Activated CD4-positive, alpha-beta T cell treated with anti-CD3 and anti-CD28 coated beads for 36 hours (primary cell): ENCODE data around the gene SLC25A29. TPM values are rescaled to one million over a fixed set of nuclear protein-coding genes. Genes with fewer than 3 reads are reported as not detected.
"Not testable (repeated sequence)": the region's sequence is repeated elsewhere in the genome, so short reads cannot be mapped to it uniquely, and the experiment has no call there.

ENCODE experiments used
- ATAC-seq: fragments of 200-7000 bp; cut with Tn5 transposase; one replicate; pipeline ENCODE4 v1.10.0; 2021; ENCODE audit warnings: mild to moderate bottlenecking, moderate library complexity
- CTCF ChIA-PET: fragments of 350-600 bp; sonication (Branson Sonifier 250); formaldehyde crosslinking; loops from one replicate; lab custom pipeline; 2021; ENCODE audit warnings: antibody characterized with exemption; lab: Charles Lee
- POLR2A ChIA-PET: fragments of 350-600 bp; sonication (Branson Sonifier 250); formaldehyde crosslinking; loops from one replicate; lab custom pipeline; 2021; ENCODE audit warnings: antibody characterized with exemption, inconsistent platforms; lab: Charles Lee
- DNase-seq: peaks from one replicate; pipeline ENCODE4 v3.0.0-alpha.2; 2020
- H3K27ac Mint-ChIP-seq: one replicate; pipeline ENCODE4 v1.8.0; 2021; ENCODE audit warnings: mixed read lengths
- H3K27me3 Mint-ChIP-seq: one replicate; pipeline ENCODE4 v1.8.0; 2021; ENCODE audit warnings: mixed read lengths
- H3K36me3 Mint-ChIP-seq: one replicate; pipeline ENCODE4 v1.8.0; 2021; ENCODE audit warnings: low read depth, mixed read lengths
- H3K4me1 Mint-ChIP-seq: one replicate; pipeline ENCODE4 v1.8.0; 2021; ENCODE audit warnings: mixed read lengths
- H3K4me3 Mint-ChIP-seq: one replicate; pipeline ENCODE4 v1.8.0; 2021; ENCODE audit warnings: mild to moderate bottlenecking, moderate library complexity, mixed read lengths
- H3K9me3 Mint-ChIP-seq: one replicate; pipeline ENCODE4 v1.8.0; 2021; ENCODE audit warnings: low read depth, mixed read lengths
- intact Hi-C, 2 experiments: fragments of 100-400 bp; cut with DNase I in 1 of 2; cut with micrococcal nuclease in 1 of 2; formaldehyde crosslinking; loops; one replicate each; pipeline versions ENCODE4 v1.14.2 to v1.15.1; 2022 to 2024; cut with DNase I, micrococcal nuclease
- total RNA-seq, 2 experiments: library from RNA; stranded (reverse); gene quantifications; one replicate each; pipeline ENCODE4 v1.2.3, GENCODE V29; 2021

SLC25A29 gene
- total RNA-seq, 2 experiments from 2014 or later = 5.4 to 5.8 TPM

DNA sequence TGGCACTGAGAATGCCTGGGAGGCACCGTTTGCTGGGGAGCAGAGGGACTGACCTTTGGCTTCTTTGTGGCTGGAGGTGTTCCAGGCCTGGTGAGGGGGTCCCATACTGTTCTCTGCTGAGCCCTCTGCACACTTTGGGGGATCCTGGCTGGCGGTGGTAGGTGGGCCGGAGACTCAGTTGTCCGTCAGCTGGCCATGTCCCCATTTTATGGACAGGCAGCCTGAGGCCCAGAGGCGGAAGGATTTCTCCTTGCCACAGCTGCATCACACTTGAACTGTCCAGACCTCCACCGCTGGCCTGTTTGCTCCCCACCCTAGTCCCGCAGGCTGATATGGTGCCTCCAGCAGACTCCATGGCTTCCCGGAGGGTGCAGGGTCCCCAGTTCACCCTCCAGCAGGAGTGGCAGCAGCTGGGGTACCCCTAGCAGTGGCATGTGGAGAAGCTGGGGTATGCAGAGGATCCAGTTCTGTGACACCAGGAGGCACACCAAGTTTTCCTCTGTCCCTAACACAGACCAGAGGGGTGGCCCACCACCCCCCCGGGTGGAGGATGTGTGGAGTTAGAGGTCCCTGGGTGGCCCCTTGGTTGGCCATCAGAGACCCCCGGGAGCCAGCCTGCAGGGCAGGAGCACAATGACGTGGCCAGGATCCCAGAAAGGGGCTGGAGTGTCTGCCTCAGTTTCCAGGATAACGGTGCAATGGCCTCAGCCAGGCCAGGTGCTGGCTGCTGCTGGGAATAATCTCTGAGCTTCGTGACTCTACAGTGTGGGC lies 14.8 kb downstream of the SLC25A29 start:
- no peak overlapping the region for H3K27ac Mint-ChIP-seq
- no peaks in the 10 kb centered on the region for H3K4me1 Mint-ChIP-seq
- DNase-seq = no peak
- ATAC-seq = no peak
- intact Hi-C loops = no loop called here
- POLR2A ChIA-PET = no interaction called here
- no peak overlapping the region for H3K4me3 Mint-ChIP-seq
- CTCF ChIA-PET = interaction anchor here (0.6 kb wide), 1 partner anchor 1055 kb away, joined by 3 read pairs; no protein-coding TSS in a partner anchor
- H3K36me3 Mint-ChIP-seq = no peaks in the 10 kb centered on the region
- no peaks in the 10 kb centered on the region for H3K27me3 Mint-ChIP-seq
- no peaks in the 10 kb centered on the region for H3K9me3 Mint-ChIP-seq

DNA sequence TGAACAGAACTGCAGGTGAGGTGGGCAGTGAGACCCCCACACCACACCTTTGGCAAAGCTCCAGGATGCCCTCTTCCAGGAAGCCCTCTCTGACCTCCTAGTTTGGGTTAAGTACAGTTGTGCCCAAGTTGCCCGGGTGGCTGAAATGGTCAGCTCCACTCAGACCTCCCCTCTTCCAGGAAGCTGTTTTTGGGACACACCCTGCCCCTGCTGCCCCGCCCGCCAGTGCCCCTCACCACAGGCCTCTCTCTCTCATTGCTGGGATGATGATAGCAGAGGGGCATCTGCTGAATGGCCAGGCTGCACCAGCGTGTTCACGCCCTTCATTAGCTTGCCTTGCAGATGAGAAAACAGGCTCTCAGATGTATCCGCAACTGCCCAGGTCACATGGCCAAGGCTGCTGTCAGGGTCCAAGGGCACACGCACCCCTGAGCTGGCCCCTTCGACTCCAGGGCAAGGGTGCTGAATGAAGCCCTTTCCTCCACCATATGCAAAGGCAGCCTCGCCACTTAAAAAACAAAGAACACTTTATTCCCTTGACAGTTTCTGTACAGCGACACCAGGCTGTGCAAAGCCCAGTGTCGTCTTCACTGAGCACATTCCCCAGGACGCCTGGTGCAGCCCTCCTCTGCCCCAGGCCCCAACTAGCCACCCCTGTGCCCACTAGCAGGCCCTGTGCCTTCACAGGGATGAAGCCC lies 15.5 kb downstream of the SLC25A29 start:
- peaks cover 4% of the 10 kb centered on the region for H3K4me1 Mint-ChIP-seq
- DNase-seq (no peak), ATAC-seq (no peak)
- H3K27me3 Mint-ChIP-seq = no peaks in the 10 kb centered on the region
- H3K36me3 Mint-ChIP-seq = no peaks in the 10 kb centered on the region
- CTCF ChIA-PET = interaction anchor here (0.6 to 1.0 kb wide), 3 partner anchors 9 to 681 kb away, joined by 3 to 4 read pairs (median 3); no protein-coding TSS in a partner anchor
- intact Hi-C loops = no loop called here
- H3K9me3 Mint-ChIP-seq = no peaks in the 10 kb centered on the region
- no peak overlapping the region for H3K27ac Mint-ChIP-seq
- no peak overlapping the region for H3K4me3 Mint-ChIP-seq
- POLR2A ChIA-PET = no interaction called here

DNA sequence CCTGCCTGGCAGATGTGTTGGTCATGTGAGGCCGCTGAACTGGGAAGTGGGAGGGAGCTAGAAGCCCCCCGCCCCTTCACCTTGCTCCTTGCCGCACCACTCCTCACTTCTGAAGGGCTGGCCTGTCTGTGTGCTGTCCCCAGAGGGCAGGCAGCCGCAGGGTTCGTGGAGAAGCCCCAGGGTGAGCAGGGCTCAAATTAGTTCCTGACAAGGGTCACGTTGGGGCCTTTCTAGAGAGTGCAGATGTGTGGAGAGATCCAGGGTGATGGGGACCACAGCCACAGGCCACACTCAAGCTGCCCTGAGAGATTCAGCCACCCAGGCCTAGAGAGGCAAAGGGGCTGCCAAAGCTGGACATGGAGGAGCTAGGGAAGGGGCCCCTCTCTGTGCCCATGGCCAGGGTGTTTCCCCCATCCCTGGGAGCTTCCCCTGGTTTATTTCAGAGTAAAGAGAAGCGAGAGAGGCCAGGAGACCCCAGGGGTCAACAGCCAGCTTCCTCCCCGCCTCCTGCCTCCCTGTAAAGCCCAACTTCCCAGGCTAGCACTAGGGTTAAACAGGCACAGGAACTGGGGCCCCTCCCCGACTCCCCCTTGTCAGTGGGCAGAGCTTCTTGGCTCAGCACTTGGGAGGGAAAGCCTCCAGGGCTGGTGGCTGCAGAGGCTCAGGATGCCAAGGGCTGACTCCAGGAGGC lies 16.2 kb downstream of the SLC25A29 start:
- Mint-ChIP-seq H3K4me1 (peaks cover 4% of the 10 kb centered on the region), H3K27me3 (no peaks in the 10 kb centered on the region), H3K27ac (no peak overlapping the region), H3K4me3 (no peak overlapping the region), H3K36me3 (no peaks in the 10 kb centered on the region), H3K9me3 (no peaks in the 10 kb centered on the region)
- CTCF ChIA-PET = interaction anchor here (0.6 to 1.0 kb wide), 5 partner anchors 8 to 680 kb away, joined by 3 to 5 read pairs (median 4); no protein-coding TSS in a partner anchor
- ATAC-seq (no peak), DNase-seq (no peak)
- POLR2A ChIA-PET = no interaction called here
- intact Hi-C loops = loop anchor here in 1 of 2 experiments (10.0 kb wide), 1 partner anchor 355 kb away; no protein-coding TSS in a partner anchor

DNA sequence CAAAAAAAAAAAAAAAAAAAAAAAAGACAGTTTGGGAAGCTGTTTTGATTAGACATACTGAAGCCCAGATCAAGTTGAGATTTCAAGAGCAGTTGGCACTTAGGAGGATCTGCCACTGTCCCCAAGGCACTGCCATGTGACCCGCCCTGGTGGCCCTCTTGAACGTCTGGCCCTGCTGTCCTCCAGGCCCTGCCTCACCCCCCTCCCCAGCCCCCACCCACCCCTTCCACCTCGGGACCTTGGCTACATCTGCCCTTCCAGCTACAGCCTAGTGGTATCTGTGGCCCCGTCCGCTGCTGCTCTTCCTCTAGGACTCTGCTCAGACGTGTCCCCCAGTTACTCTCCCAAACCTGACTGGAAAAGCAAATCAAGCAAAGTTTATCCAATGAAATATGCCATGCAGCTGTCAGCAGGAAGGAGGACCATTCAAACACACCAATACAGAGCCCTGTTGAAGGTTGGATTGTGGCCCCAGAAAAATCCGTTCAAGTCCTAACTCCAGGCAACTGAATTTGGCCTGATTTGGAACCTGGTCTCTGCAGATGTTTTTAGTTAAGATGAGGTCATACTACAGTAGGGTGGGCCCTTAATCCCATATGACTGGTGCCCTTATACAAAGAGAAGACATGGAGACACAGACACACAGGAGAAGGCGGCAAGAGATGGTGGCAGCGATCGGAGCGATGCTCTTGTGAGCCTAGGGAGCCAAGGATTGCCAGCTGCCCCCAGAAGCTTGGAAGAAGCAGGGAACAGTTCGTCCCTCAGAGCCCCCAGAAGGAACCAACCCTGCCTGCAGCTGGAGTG lies 17.7 kb downstream of the SLC25A29 start:
- Mint-ChIP-seq H3K27ac (no peak overlapping the region), H3K4me1 (peaks cover 7% of the 10 kb centered on the region), H3K4me3 (no peak overlapping the region), H3K36me3 (no peaks in the 10 kb centered on the region), H3K27me3 (no peaks in the 10 kb centered on the region), H3K9me3 (no peaks in the 10 kb centered on the region)
- CTCF ChIA-PET = interaction anchor here (0.6 kb wide), 1 partner anchor 80 kb away, joined by 3 read pairs; no protein-coding TSS in a partner anchor
- POLR2A ChIA-PET = no interaction called here
- ATAC-seq (no peak), DNase-seq (no peak)
- intact Hi-C loops = loop anchor here in 1 of 2 experiments (10.0 kb wide), 1 partner anchor 356 kb away; no protein-coding TSS in a partner anchor

DNA sequence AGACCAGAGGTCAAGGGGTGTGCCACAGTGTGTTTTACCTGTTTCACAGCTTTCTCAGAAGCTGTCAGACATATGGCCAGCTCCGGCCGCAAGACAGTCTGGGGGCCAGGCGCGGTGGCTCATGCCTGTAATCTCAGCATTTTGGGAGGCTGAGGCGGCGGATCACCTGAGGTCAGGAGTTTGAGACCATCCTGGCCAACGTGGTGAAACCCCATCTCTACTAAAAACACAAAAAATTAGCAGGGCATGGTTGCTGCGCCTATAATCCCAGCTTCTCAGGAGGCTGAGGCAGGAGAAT lies 18.3 kb downstream of the SLC25A29 start:
- not testable (repeated sequence) for ATAC-seq, H3K4me3 Mint-ChIP-seq, H3K36me3 Mint-ChIP-seq, DNase-seq, H3K27ac Mint-ChIP-seq, H3K9me3 Mint-ChIP-seq, H3K27me3 Mint-ChIP-seq, H3K4me1 Mint-ChIP-seq
- POLR2A ChIA-PET = interaction anchor here (0.6 kb wide), 1 partner anchor 89 kb away, joined by 4 read pairs; no protein-coding TSS in a partner anchor
- CTCF ChIA-PET = interaction anchor here (0.5 to 0.6 kb wide), 2 partner anchors 81 to 92 kb away, joined by 3 read pairs; no protein-coding TSS in a partner anchor
- intact Hi-C loops = loop anchor here in 1 of 2 experiments (10.0 kb wide), 1 partner anchor 357 kb away; no protein-coding TSS in a partner anchor

DNA sequence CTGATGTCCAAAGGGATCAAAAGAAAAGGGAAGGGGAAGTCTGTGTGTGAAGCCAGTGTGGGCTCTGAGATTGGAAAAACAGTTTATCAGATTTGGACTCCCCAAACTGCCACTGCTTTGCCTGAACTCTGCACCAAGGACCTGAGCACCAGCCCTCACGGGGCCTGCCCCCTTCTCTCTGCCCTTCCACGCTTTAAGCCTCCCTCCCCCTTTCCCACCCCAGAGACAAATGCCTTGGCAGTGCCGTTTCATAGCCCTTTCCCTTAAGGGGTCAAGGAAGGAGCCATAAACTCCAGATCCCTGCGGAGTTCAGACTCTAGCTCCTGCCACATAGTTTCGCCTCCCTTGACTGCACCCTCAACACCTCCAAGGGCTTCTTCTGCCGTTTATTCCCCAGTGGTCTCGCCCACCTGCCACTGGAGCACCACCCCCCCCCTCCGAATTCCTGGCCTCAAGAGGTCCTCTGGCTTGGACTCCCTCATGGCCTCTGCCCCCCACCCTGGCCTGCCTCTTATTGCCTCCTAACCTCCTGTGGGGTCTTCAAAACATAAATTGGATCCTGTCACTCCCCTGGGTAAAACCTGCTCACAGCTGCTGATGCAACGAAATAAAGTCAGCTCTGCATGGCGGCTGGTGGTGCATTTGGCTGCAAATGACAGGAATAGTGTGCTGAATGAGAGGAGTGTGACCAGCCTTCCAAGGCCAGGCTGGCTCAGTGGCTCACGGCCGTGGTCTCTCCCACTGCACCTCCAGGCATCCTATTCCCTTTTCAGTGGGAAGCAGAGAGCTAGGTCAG lies 18.8 kb downstream of the SLC25A29 start:
- CTCF ChIA-PET = interaction anchor here (0.5 to 0.6 kb wide), 3 partner anchors 81 to 944 kb away, joined by 3 read pairs; no protein-coding TSS in a partner anchor
- H3K9me3 Mint-ChIP-seq = no peaks in the 10 kb centered on the region
- intact Hi-C loops = loop anchor here in 1 of 2 experiments (10.0 kb wide), 1 partner anchor 357 kb away; no protein-coding TSS in a partner anchor
- DNase-seq (no peak), ATAC-seq (no peak)
- H3K27me3 Mint-ChIP-seq = no peaks in the 10 kb centered on the region
- H3K4me3 Mint-ChIP-seq = no peak overlapping the region
- no peak overlapping the region for H3K27ac Mint-ChIP-seq
- peaks cover 7% of the 10 kb centered on the region for H3K4me1 Mint-ChIP-seq
- POLR2A ChIA-PET = interaction anchor here (0.6 kb wide), 1 partner anchor 89 kb away, joined by 4 read pairs; no protein-coding TSS in a partner anchor
- no peaks in the 10 kb centered on the region for H3K36me3 Mint-ChIP-seq

DNA sequence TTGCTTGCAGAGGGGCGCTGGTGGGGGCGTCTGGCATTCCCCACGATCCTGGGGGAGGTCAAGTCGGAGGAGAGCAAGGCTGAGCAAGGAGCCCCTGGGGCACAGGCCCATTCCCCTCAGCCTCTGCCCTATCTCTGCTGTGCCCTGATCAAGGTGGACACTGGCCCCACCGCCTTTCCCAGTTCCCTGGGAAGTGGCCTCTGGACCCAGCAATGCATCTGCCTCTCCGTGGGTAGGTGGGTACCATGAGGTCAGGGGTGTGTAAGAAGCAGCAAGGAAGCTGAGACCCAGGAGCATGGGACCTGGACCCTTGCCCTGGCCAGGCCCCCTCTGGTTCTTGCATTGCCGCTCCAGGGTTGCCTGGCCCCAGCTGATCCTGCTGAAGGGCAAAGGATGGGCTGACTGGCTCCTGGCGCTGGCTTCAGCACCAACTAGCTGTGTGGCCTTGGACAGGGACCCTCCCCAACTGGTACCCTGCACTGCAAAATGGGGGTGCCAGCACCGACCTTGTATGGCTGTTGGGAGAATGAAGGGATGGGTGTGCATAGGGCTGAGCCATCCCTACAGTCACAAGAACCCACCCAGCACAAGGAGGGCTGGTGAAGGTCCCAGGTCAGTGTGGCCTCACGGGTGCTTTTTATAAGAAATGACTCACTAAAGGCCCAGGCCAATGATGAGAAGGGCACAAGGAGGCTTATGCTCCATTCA lies 19.6 kb downstream of the SLC25A29 start:
- H3K4me1 Mint-ChIP-seq = peaks cover 7% of the 10 kb centered on the region
- H3K27ac Mint-ChIP-seq = no peak overlapping the region
- peak overlapping the region; percentile 68 for H3K4me3 Mint-ChIP-seq
- H3K27me3 Mint-ChIP-seq = no peaks in the 10 kb centered on the region
- ChIA-PET POLR2A (no interaction called here), CTCF (interaction anchor here (0.6 to 1.5 kb wide), 6 partner anchors 9 to 945 kb away, joined by 3 to 11 read pairs (median 4); no protein-coding TSS in a partner anchor)
- intact Hi-C loops = loop anchor here in 1 of 2 experiments (10.0 kb wide), 1 partner anchor 358 kb away; no protein-coding TSS in a partner anchor
- no peaks in the 10 kb centered on the region for H3K9me3 Mint-ChIP-seq
- DNase-seq = no peak
- ATAC-seq = no peak
- no peaks in the 10 kb centered on the region for H3K36me3 Mint-ChIP-seq

DNA sequence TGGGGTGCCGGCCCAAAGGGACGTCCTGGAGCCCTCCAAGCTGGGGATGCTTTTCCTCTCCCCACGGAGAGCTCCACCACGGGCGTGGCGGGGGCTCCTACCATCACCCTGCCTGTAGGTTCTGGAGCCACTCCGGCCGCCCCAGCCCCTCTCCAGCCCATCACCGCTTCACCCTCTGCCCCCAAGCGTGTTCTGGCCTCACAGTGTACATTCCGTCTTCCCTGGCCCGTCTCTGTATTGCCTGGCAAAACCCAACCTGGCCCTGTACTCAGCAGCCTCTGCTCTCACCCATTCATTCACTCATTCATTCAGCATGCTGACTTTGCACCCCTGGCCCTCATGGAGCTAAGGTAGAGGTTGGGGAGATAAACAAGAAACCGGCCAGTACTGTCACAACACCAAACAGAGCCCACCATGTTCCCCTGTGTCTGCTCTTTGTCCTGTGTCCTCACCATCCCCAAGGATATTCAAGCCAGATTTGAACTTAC lies 20.3 kb downstream of the SLC25A29 start:
- Mint-ChIP-seq H3K27ac (peak overlapping the region; percentile 80), H3K27me3 (no peaks in the 10 kb centered on the region), H3K36me3 (no peaks in the 10 kb centered on the region), H3K9me3 (no peaks in the 10 kb centered on the region), H3K4me1 (peaks cover 7% of the 10 kb centered on the region), H3K4me3 (peak overlapping the region; percentile 68)
- ATAC-seq (no peak), DNase-seq (no peak)
- POLR2A ChIA-PET = interaction anchor here (0.7 kb wide), 1 partner anchor 45 kb away, joined by 3 read pairs; no protein-coding TSS in a partner anchor
- CTCF ChIA-PET = interaction anchor here (0.8 to 1.6 kb wide), 9 partner anchors 9 to 313 kb away, joined by 3 to 11 read pairs (median 4); no protein-coding TSS in a partner anchor
- intact Hi-C loops = loop anchor here (1.0 to 10.0 kb wide), 8 partner anchors 20 to 359 kb away; partner anchors contain the start of genes WDR25 (in 2 of the 2) and SLC25A29 (in 1 of the 2)
